ENCODE results near the gene CACNB1. TPM values are rescaled to one million over a fixed set of nuclear protein-coding genes. Genes with fewer than 3 reads are reported as not detected.

The CACNB1 gene
- total RNA-seq, 1 experiment from 2014 or later, result 4.3 TPM

- H3K4me2 ChIP-seq (ENCODE audit: low read length), result no peak overlapping the region
- no TSS peak for BruUV-seq (replicated peaks)
Measured at GRCh38 chr17:39166437-39167335, 30.8 kb downstream of the CACNB1 start.

GRCh38 chr17:39165841-39166349 lies 31.6 kb downstream of the CACNB1 start, which contains the start of gene ARL5C:
Gene ARL5C, minus strand, starts transcription at chr17:39166161. Its CDS starts 401 bp downstream, at chr17:39165760.
- Histone ChIP-seq H3K79me2 (ENCODE audit: low read length) (no peaks in the 10 kb centered on the region), H4K20me1 (ENCODE audit: low read length) (no peaks in the 10 kb centered on the region), H3K9me2 (replicated peaks; ENCODE audit: low read length) (no peaks in the 10 kb centered on the region), H3K4me1 (ENCODE audit: insufficient read depth, low read length) (no peaks in the 10 kb centered on the region), H3F3A (ENCODE audit: low read length, unreplicated experiment) (no peaks in the 10 kb centered on the region), H2AFZ (ENCODE audit: low read length) (no peak within 1 kb of the TSS), H3K4me3 (ENCODE audit: low read length) (no peak within 1 kb of the TSS), H3K9me3 (ENCODE audit: low read length) (no peaks in the 10 kb centered on the region), H3K27me3 (ENCODE audit: low read length) (no peaks in the 10 kb centered on the region), H3K9ac (ENCODE audit: low read length) (no peak within 1 kb of the TSS), H3K27ac (ENCODE audit: low read length) (no peak within 1 kb of the TSS), H3K4me2 (ENCODE audit: low read length) (no peak within 1 kb of the TSS), H3K36me3 (ENCODE audit: low read depth, low read length) (no peaks in the 10 kb centered on the region)
- ChIA-PET POLR2A (ENCODE audit: unreplicated experiment) (no interaction called here), CTCF (interaction anchor here (0.5 kb wide), 1 partner anchor 10 kb away, joined by 3 read pairs; no protein-coding TSS in a partner anchor)
- BruUV-seq (replicated peaks), result no TSS peak
- ATAC-seq, result no peak
- intact Hi-C loops (cut with micrococcal nuclease), result no loop called here
- DNase-seq, result no peak
- TF ChIP-seq CTCF (conservative IDR thresholded peaks at IDR 0.05; ENCODE audit: low read depth, low read length) (no peak), EZH2 (IDR thresholded peaks at IDR 0.05; ENCODE audit: low read length, unreplicated experiment) (no peak), EZH2phosphoT487 (IDR thresholded peaks at IDR 0.05; ENCODE audit: borderline replicate concordance, low read length) (no peak)

More at GRCh38 chr17:39166437-39167335, 30.8 kb downstream of the CACNB1 start:
- Histone ChIP-seq H3K9me3 (ENCODE audit: low read length) (no peaks in the 10 kb centered on the region), H3K9me2 (replicated peaks; ENCODE audit: low read length) (no peaks in the 10 kb centered on the region), H3F3A (ENCODE audit: low read length, unreplicated experiment) (no peaks in the 10 kb centered on the region), H3K9ac (ENCODE audit: low read length) (no peak overlapping the region), H2AFZ (ENCODE audit: low read length) (no peak overlapping the region), H3K4me1 (ENCODE audit: insufficient read depth, low read length) (no peaks in the 10 kb centered on the region), H3K36me3 (ENCODE audit: low read depth, low read length) (no peaks in the 10 kb centered on the region), H4K20me1 (ENCODE audit: low read length) (no peaks in the 10 kb centered on the region), H3K27ac (ENCODE audit: low read length) (no peak overlapping the region), H3K79me2 (ENCODE audit: low read length) (no peaks in the 10 kb centered on the region), H3K4me3 (ENCODE audit: low read length) (no peak overlapping the region), H3K27me3 (ENCODE audit: low read length) (no peaks in the 10 kb centered on the region)
- intact Hi-C loops (cut with micrococcal nuclease), result no loop called here
- no peak for TF ChIP-seq CTCF (conservative IDR thresholded peaks at IDR 0.05; ENCODE audit: low read depth, low read length)
- ChIA-PET CTCF (no interaction called here), POLR2A (ENCODE audit: unreplicated experiment) (no interaction called here)
- ATAC-seq (no peak), DNase-seq (no peak)

Data from PC-3 (cell line).